ENCODE results near the gene CDHR1.

GRCh38 chr10:84236807-84237198 is 42.5 kb downstream of the CDHR1 start:
- TF ChIP-seq EZH2phosphoT487 (conservative IDR thresholded peaks at IDR 0.05; ENCODE audit: low read length) (no peak), CTCF (IDR thresholded peaks at IDR 0.05; ENCODE audit: insufficient read depth, low read length, poor library complexity, severe bottlenecking) (no peak)

Data from SU-DHL-6 (cell line).